ENCODE data around the gene KDM4B.
A peak's percentile ranks its signal among the peaks of the same experiment; 100 is the strongest.
"Not testable (repeated sequence)": the region's sequence is repeated elsewhere in the genome, so short reads cannot be mapped to it uniquely, and the experiment has no call there.

The KDM4B gene

GRCh38 chr19:5179256-5179655 lies 210.3 kb downstream of the KDM4B start:
- H3K9me3 ChIP-seq (ENCODE audit: control insufficient read depth, insufficient read depth, low read length), result no peaks in the 10 kb centered on the region
- no peak overlapping the region for H3K9ac ChIP-seq (ENCODE audit: low read depth, low read length)
- no peaks in the 10 kb centered on the region for H3K4me1 ChIP-seq (ENCODE audit: insufficient read depth, low read length)
- no peaks in the 10 kb centered on the region for H3K36me3 ChIP-seq (ENCODE audit: insufficient read depth, low read length)

GRCh38 chr19:5181329-5181728 lies 212.4 kb downstream of the KDM4B start:
- no peaks in the 10 kb centered on the region for H3K36me3 ChIP-seq (ENCODE audit: insufficient read depth, low read length)
- no peak overlapping the region for H3K9ac ChIP-seq (ENCODE audit: low read depth, low read length)
- no peaks in the 10 kb centered on the region for H3K4me1 ChIP-seq (ENCODE audit: insufficient read depth, low read length)
- H3K9me3 ChIP-seq (ENCODE audit: control insufficient read depth, insufficient read depth, low read length), result no peaks in the 10 kb centered on the region; the same call in 1 of the 2 replicates

- Histone ChIP-seq H3K9me3 (ENCODE audit: control insufficient read depth, insufficient read depth, low read length) (no peaks in the 10 kb centered on the region; the same call in 1 of the 2 replicates), H3K9ac (ENCODE audit: low read depth, low read length) (no peak overlapping the region), H3K36me3 (ENCODE audit: insufficient read depth, low read length) (no peaks in the 10 kb centered on the region)
These were observed 213.8 kb downstream of the KDM4B start for GRCh38 chr19:5182751-5183150.

GRCh38 chr19:5183616-5184015 lies 214.7 kb downstream of the KDM4B start:
- Histone ChIP-seq H3K9me3 (ENCODE audit: control insufficient read depth, insufficient read depth, low read length) (no peaks in the 10 kb centered on the region; the same call in 1 of the 2 replicates), H3K9ac (ENCODE audit: low read depth, low read length) (no peak overlapping the region), H3K36me3 (ENCODE audit: insufficient read depth, low read length) (no peaks in the 10 kb centered on the region), H3K4me1 (ENCODE audit: insufficient read depth, low read length) (no peaks in the 10 kb centered on the region)

More at GRCh38 chr19:5182751-5183150, 213.8 kb downstream of the KDM4B start:
- H3K4me1 ChIP-seq (ENCODE audit: insufficient read depth, low read length), result no peaks in the 10 kb centered on the region

GRCh38 chr19:5184930-5185329 lies 216.0 kb downstream of the KDM4B start:
- Histone ChIP-seq H3K9me3 (ENCODE audit: control insufficient read depth, insufficient read depth, low read length) (no peaks in the 10 kb centered on the region; the same call in 1 of the 2 replicates), H3K4me1 (ENCODE audit: insufficient read depth, low read length) (no peaks in the 10 kb centered on the region), H3K36me3 (ENCODE audit: insufficient read depth, low read length) (no peaks in the 10 kb centered on the region), H3K9ac (ENCODE audit: low read depth, low read length) (no peak overlapping the region)

GRCh38 chr19:5186293-5187050 lies 217.6 kb downstream of the KDM4B start:
- Histone ChIP-seq H3K4me1 (ENCODE audit: insufficient read depth, low read length) (no peaks in the 10 kb centered on the region), H3K36me3 (ENCODE audit: insufficient read depth, low read length) (no peaks in the 10 kb centered on the region), H3K9me3 (ENCODE audit: control insufficient read depth, insufficient read depth, low read length) (no peaks in the 10 kb centered on the region; the same call in 1 of the 2 replicates), H3K9ac (ENCODE audit: low read depth, low read length) (no peak overlapping the region)

GRCh38 chr19:5188548-5189317 lies 219.8 kb downstream of the KDM4B start:
- Histone ChIP-seq H3K36me3 (ENCODE audit: insufficient read depth, low read length) (no peaks in the 10 kb centered on the region), H3K9me3 (ENCODE audit: control insufficient read depth, insufficient read depth, low read length) (no peaks in the 10 kb centered on the region; the same call in 1 of the 2 replicates), H3K4me1 (ENCODE audit: insufficient read depth, low read length) (peaks cover 3% of the 10 kb centered on the region; the same call in 1 of the 2 replicates)

GRCh38 chr19:5189318-5189607 lies 220.3 kb downstream of the KDM4B start:
- Histone ChIP-seq H3K4me1 (ENCODE audit: insufficient read depth, low read length) (peaks cover 3% of the 10 kb centered on the region; the same call in 1 of the 2 replicates), H3K9ac (ENCODE audit: low read depth, low read length) (no peak overlapping the region), H3K36me3 (ENCODE audit: insufficient read depth, low read length) (no peaks in the 10 kb centered on the region), H3K9me3 (ENCODE audit: control insufficient read depth, insufficient read depth, low read length) (no peaks in the 10 kb centered on the region; the same call in 1 of the 2 replicates)

More at GRCh38 chr19:5188548-5189317, 219.8 kb downstream of the KDM4B start:
- no peak overlapping the region for H3K9ac ChIP-seq (ENCODE audit: low read depth, low read length)

GRCh38 chr19:5191091-5191490 lies 222.2 kb downstream of the KDM4B start:
- peaks cover 3% of the 10 kb centered on the region; the same call in 1 of the 2 replicates for H3K4me1 ChIP-seq (ENCODE audit: insufficient read depth, low read length)
- H3K36me3 ChIP-seq (ENCODE audit: insufficient read depth, low read length), result no peaks in the 10 kb centered on the region
- H3K9ac ChIP-seq (ENCODE audit: low read depth, low read length), result no peak overlapping the region
- no peaks in the 10 kb centered on the region for H3K9me3 ChIP-seq (ENCODE audit: control insufficient read depth, insufficient read depth, low read length)

GRCh38 chr19:5192568-5192967 lies 223.7 kb downstream of the KDM4B start:
- Histone ChIP-seq H3K9me3 (ENCODE audit: control insufficient read depth, insufficient read depth, low read length) (no peaks in the 10 kb centered on the region), H3K9ac (ENCODE audit: low read depth, low read length) (no peak overlapping the region), H3K4me1 (ENCODE audit: insufficient read depth, low read length) (peaks cover 3% of the 10 kb centered on the region; the same call in 1 of the 2 replicates), H3K36me3 (ENCODE audit: insufficient read depth, low read length) (no peaks in the 10 kb centered on the region)

- Histone ChIP-seq H3K4me1 (ENCODE audit: insufficient read depth, low read length) (peaks cover 3% of the 10 kb centered on the region; the same call in 1 of the 2 replicates), H3K9ac (ENCODE audit: low read depth, low read length) (peak overlapping the region; percentile 44; the same call in 1 of the 2 replicates), H3K36me3 (ENCODE audit: insufficient read depth, low read length) (no peaks in the 10 kb centered on the region), H3K9me3 (ENCODE audit: control insufficient read depth, insufficient read depth, low read length) (no peaks in the 10 kb centered on the region)
These were observed 224.3 kb downstream of the KDM4B start for GRCh38 chr19:5193192-5193591.

- Histone ChIP-seq H3K36me3 (ENCODE audit: insufficient read depth, low read length) (no peaks in the 10 kb centered on the region), H3K9ac (ENCODE audit: low read depth, low read length) (no peak overlapping the region)
These were observed 225.7 kb downstream of the KDM4B start for GRCh38 chr19:5194641-5195040.

GRCh38 chr19:5195587-5195986 lies 226.7 kb downstream of the KDM4B start:
- not testable (repeated sequence) for H3K9me3 ChIP-seq (ENCODE audit: control insufficient read depth, insufficient read depth, low read length); H3K9ac ChIP-seq (ENCODE audit: low read depth, low read length); H3K4me1 ChIP-seq (ENCODE audit: insufficient read depth, low read length); H3K36me3 ChIP-seq (ENCODE audit: insufficient read depth, low read length)

More at GRCh38 chr19:5194641-5195040, 225.7 kb downstream of the KDM4B start:
- Histone ChIP-seq H3K4me1 (ENCODE audit: insufficient read depth, low read length) (peaks cover 3% of the 10 kb centered on the region; the same call in 1 of the 2 replicates), H3K9me3 (ENCODE audit: control insufficient read depth, insufficient read depth, low read length) (no peaks in the 10 kb centered on the region)

GRCh38 chr19:5196832-5197231 lies 227.9 kb downstream of the KDM4B start:
- no peak overlapping the region for H3K9ac ChIP-seq (ENCODE audit: low read depth, low read length)
- no peaks in the 10 kb centered on the region for H3K36me3 ChIP-seq (ENCODE audit: insufficient read depth, low read length)
- H3K4me1 ChIP-seq (ENCODE audit: insufficient read depth, low read length), result peaks cover 3% of the 10 kb centered on the region; the same call in 1 of the 2 replicates
- peaks cover 2% of the 10 kb centered on the region; the same call in 1 of the 2 replicates for H3K9me3 ChIP-seq (ENCODE audit: control insufficient read depth, insufficient read depth, low read length)

All from ES-I3 (cell line).